Medulla oblongata (tissue), 1 donor: ENCODE measurements around the gene CAMSAP1.
A peak's percentile ranks its signal among the peaks of the same experiment; 100 is the strongest.

ENCODE experiments used
- DNase-seq: peaks from one replicate; pipeline ENCODE4 v3.0.0-alpha.2; 2015; ENCODE audit errors: extremely low spot score

CAMSAP1 gene

DNA sequence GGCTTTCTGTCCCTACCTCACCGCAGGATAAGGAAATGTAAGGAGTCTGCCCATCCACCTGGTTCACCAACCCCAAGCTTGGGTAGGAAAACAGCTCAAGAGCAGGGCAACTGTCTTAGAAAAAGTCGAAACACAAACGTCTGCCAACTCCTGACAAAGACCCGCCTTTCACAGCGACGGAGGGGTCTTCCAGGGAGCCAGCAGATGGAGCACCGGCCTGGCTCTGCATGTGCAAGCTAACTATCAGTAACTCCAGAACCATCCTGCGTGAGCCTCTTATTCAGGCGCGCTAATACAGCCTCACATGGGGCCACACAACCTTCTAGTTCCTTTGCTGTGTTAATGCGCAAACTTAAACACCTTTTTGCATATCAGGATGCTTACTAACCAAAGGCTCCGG, 26.9 kb downstream of the CAMSAP1 start:
- DNase-seq: no peak

DNA sequence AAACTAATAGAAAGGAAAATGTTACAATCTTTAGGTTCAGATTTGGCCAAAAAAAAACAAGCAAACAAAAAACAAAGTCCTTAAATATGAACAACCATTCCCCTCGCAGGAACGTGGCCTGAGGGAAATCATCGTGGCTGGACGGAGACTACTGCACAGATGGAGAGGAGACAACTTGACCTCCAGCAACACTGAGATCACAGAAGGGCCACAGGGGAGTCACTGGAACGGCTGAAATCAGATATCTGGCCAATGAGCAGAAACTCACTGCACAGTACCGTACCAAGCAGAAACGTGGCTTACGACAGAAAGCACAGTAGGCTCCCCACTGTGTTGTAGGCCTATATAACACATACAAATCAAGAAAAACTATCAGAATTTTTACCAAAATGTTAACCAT, 27.7 kb downstream of the CAMSAP1 start:
- no peak for DNase-seq

DNA sequence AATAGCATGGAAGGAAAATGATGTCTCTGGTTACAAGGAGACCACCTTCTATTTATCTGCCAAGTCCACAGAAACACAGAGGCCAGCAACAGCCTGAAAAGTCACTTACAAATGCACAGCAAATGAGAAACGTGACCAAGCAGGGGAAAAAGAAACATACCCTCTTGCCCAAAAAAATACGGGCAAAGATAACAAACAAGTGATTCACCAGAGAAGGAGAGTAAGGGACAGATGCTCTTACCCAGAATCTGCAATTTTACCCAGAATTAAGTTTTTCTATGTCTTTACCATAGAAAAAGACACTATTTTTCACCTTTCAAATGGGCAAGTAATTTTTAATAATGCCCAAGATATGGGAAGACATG, 28.1 kb downstream of the CAMSAP1 start:
- DNase-seq: no peak

DNA sequence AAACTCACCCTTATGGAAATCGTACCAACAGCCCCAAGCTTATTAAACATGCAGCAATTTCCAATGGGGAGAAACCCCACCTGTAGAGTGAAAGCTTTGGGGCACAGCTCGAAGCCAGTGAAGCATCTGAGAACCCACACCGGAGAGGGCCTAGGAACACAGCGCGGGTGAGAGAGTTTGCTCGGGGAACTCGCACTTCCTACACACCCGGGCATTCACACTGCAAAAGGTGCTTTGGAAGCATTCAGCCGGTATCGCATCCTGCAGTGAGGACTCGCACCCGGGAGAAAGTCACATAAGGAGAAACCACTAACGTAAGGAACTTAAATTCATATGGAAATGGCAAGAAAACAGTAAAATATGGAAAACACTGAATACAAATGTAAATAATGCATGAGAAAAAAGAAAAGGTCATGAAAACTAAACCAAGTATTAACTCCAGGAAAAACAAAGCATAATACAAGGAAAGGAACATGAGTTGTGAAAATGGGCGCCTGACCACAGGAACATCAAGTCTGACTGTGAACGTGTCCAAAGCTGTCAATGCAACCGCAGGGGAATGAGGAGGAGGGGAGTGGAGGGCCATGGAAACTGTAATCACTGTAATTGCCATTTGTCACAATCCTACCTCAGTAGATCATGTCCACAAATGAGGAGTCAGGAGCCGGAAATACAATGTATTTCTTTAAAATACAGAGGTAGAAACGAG, 28.7 kb downstream of the CAMSAP1 start:
- DNase-seq: no peak

DNA sequence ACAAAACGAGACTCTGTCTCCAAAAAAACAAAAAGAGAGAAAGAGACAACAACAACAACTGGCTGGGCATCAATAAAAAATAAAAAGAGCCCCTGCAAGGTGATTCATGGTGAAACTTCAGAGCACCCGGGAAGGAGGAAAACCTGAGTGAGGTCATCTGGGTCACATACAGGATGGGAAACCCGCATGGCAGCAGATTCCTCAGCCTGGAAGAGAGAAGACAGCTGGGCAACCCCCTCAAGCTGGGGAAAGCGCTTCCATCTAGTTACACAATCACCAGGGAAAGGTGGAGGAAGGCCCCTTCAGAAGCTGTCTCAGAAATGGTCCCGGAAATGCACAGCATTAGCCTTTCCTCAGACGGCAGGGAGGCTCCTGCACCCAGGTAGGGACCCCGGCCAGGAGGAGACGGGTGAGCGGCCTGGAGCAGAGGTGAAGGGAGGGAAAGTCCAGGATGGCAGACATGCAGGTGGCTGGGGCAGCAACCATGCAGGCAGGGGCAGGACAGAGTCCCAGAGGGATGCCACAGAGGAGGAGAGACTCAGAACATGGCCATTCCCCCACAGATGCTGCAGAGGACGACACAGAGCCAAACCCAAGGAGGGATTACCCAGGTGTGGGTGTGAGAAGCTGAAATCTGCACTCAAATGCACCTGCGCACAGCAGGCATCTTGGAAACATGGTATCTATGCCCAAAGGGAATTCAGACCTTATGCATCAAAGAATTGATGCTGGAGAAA, 29.4 kb downstream of the CAMSAP1 start:
- no peak for DNase-seq

DNA sequence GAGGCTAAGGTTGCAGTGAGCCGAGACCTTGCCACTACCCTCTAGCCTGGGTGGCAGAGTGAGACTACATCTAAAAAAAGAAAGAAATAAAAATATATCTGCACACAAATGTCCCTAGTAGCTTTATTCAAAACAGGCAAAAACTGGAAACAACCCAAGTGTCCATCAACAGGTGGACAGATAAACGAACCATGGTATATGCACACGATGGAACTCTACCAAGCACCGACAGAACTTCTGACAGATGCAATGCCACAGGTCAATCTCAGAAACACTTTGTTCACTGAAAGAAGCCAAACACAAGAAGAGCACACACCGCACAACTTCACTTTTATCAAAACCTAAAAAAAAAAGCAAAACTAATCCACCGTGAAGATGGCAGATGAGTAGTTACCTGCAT, 30.4 kb downstream of the CAMSAP1 start:
- no peak for DNase-seq

DNA sequence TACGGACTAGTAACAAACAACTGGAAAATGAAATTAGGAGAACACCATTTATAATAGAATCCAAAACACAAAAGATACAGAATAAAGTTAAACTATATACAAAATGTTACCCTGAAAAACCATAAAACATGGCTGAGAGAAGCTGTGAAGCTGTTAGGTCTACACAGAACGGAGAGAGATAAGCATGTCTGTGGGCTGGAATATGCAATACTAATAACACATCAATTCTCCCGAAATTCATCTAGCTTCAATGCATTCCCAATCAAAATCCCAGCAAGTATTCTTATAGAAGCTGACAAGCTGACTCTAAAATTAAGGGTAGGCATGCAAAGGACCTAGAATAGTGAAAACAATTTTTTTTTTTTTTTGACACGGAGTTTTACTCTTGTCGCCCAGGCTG, 32.5 kb downstream of the CAMSAP1 start:
- DNase-seq: no peak

DNA sequence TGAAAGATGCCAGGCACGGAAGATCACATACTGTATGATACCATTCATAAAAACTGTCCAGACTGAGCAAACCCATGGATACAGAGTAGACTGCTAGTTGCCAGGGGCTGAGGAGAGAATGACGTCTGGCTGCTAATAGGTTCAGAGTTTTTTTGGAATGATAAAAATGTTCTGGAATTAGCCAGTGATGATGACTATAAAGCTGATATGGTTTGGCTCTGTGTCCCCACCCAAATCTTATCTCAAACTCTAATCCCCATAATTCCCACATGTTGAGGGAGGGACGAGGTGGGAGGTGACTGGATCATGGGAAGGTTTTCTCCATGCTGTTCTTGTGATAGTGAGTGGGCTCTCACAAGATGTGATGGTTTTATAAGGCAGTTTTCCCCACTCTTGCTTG, 37.4 kb downstream of the CAMSAP1 start:
- DNase-seq: no peak

DNA sequence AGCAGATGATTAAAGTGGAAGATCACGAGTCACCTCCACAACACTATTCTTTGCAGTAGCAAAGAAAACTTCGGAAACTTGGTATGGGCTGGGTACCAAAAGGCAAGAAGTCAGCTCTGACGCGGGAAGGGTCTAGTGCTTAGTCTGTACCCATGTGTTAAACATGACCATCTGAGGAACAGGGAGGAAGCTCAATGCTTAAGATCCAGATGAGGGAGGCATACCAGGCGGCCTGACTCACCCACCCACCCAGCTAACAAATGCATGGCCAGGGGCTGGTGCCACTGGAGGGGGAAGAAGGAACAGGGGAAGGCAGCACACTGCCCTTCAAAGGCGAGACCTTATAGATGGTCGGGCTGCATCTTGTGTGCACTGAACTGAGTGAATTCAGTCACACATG, 41.8 kb downstream of the CAMSAP1 start:
- no peak for DNase-seq

DNA sequence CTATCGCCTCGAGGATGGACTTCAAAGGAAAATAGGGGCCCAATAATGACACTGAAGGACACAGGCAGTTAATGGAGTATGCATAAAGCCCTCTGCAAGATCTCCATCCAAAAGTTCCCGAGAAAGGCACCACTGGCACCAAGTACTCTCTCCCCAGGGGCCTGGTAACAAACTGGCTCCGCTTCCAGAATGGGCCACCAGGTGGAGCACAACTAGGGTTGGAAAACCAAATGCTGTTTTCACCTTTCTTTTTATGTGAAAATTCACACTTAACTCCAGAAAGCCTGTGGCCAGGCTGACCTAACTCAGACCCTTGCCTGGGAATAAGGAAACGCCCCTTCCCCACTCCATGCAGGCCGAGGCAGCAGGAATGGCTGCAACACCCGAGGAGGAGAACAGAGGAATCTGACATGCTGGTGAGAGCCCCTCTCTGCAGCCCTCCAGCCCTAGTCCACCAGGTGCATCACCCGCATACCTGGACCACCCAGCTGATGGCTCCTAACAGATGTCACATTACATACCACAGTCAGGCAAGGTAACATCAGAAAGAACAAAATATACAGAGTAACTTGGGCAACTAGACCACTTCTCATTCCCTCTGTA, 42.8 kb downstream of the CAMSAP1 start:
- DNase-seq: peak; percentile 72

DNA sequence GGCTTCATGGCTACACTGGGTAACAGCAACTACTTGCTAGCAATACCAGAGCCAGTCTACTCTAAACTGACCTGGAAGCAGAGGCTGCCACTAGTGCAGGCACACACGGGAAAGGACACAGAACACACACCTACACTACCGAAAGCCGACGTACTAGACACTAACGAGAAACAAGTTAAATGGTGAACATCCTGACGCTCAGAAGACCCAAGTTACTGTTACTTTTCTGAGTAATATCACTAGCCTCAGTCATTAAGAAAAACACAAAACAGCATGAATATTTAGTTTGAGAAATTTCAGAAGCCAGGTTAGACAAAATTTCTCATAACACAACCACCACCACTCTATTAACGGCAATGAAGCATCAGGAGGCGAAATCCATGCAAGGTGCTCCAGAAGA, 44.5 kb downstream of the CAMSAP1 start:
- DNase-seq: no peak

DNA sequence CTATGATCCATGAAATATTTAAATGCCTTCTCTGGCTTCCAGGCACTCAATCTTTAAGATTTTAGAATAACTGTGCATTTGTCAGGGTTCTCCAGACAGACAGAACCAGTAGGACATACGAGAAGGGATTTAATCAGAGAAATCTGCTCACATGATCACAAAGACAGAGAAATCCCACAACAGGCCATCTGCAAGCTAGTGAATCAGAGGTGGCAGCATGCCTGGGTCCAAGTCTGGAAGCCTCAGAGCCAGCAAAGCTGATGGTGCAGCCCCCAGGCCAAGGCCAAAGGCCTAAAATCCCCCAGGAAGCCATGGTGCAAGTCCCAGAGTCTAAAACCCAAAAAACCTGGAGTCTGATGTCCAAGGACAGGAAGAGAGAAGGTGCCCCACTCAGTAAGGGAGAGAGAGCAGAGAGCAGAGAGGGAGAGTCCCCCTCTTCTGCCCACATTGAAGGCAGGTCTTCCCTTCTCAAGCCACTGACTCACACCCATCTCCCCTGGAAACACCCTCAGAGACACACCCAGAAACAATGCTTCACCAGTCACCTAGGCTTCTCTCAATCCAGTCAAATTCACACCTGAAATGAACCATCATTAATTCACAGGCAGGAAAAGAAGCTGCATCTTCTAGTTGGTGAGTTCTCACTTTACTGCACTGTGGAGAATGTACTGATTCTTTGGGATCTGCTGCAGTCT, 48.7 kb downstream of the CAMSAP1 start:
- no peak for DNase-seq

DNA sequence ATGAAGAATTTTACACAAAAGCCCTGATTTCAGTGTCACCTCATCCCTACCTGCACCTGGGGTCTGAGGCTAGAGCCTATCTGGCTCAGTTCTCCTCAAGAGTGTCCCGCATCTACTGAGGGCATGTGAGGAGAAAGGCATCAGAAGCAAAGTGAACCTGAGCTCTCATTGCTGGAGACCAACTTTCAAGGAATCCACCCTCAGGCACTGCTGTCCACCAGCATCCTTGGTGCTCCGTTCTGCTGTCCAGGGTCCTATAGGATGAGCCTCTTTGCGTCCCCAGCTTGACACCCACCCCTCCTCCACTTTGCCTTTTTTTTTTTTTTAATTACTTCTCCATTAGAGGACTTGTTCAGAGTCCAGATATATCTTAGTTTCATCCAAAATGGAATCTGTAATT, 49.5 kb downstream of the CAMSAP1 start:
- no peak for DNase-seq

DNA sequence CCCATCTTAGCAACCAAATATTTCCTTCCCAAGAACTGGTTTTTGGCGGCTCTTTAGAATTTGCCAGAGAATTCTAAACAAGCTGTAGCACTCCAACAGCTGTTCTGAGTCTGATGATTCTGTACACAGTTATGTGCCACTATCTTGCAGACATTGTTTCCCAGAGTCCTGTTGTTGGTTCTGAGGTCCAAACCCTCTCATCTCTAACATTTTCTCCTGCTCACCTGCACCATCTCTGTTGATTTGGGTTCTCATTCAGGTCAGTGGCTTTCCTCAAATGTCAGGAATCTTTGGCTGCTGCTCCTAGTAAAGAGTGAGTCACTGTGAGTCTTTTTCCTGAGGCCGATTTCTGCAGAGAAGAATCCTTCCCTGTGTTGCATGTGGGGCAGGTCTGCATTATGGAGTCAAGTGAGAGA, 50.0 kb downstream of the CAMSAP1 start:
- no peak for DNase-seq

DNA sequence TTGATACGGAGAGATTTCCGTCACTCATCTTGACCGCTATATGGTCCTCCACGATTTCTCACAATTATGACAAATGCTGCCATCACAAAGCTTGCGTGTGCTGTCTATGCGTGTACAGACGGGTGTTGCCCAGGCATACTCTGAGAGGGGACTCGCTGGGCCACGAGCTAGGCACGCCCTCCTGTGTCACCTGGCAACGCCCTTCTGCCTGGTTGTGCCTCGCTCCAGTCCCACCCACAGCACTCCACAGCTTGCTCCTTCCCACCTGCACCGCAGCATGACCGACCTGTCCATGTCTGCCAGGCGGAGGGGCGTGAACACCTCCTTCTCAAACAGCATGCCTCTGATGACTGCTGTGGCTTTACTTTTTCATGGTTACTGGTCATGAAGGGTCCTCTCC, 55.6 kb downstream of the CAMSAP1 start:
- no peak for DNase-seq

DNA sequence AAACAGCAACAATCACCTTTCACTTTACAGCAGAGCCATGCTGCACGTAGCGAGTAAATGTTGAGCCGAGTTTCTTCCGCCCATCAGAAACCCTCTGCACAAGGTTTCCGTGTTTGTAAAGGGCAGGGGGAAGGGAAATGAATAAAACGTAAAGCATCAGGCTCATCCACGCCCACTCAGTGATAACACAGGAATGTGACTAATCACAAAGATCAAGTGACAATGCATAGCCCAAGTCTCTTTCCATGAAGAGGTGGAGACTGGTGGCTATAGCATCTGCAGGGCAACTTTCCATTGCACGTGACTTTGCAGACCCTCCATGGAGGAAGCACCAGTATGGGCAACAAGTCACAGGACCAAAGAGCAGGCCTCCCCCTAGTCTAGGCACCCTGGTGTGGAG, 56.6 kb downstream of the CAMSAP1 start:
- no peak for DNase-seq

DNA sequence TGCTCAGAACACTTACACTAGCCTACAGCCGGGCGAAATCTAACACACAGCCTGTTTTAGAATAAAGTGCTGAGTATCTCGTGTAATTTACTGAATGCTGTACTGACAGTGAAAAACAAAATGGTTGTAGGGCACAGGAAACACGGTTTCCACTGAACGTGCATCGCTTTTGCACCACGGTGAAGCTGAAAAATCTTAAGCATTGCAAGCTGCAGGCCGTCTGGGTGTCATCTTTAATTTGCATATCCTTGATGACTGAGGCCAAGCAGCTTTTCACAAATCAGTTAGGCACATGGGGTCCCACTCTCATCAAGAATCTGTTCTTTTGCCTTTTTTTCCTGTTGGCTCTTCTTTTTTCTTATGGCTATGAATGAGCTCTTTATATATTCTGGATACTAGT, 58.2 kb downstream of the CAMSAP1 start:
- no peak for DNase-seq

DNA sequence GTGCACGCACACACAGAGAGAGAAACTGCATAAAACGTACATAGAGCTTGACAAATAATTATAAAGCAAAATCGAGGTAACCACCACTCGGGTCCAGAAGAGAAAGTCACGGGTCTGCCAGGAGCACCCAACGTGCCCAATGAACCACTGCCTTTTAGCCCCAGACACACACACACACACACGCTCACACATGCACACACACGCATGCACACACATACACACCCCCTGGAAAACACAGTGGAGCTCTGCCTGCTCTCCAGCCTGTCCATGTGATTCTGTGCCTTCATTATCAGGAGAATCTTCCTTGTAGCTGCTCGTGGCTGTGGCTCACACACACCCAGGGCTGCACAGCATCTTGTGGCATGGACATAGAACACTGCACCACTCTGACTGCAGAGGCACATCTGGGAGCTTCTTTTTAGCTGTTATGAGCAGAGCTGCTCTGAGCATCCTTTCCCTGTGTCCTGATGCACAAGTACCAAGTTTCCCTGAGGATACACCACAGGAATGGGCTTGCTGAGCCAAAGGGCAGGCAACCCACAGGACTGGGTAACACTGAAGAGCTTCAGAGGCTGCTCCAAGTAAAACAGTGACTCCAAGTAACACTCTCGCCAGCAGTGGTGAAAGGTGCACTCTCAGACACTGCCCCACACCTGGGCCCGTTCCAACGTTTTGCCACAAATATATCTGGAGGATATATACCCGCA, 58.9 kb downstream of the CAMSAP1 start:
- DNase-seq: no peak

DNA sequence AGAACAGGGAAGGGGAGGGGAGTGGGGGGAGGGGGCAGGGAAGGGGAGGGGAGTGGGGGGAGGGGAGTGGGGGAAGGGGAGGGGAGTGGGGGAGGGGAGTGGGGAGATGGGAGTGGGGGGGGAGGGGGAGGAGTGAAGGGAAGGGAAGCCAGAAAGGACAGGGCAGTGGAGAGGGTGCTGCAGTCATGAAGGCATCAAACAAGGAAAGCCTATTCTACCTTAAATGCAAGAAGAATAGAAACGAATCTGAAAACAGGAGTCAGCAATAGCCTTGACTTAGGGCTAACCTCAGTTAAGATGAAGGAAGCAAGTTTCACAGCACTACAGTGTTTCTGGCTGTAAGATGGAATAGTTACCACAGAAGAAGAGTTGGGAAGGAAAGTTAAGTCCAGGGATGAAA, 59.5 kb downstream of the CAMSAP1 start:
- no peak for DNase-seq

DNA sequence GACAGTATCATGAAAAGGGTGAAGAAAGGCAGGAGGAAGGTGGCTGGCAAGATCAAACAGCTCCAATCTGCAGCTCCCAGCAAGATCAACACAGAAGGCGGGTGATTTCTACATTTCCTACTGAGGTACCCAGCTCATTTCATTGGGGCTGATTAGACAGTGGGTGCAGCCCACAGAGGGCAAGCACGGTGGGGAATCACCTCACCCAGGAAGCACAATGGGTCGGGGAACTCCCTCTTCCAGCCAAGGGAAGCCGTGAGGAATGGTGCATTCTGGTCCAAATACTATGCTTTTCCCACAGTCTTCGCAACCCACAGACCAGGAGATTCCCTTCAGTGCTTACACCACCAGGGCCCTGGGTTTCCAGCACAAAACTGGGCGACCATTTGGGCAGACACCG, 66.8 kb downstream of the CAMSAP1 start:
- DNase-seq: no peak

DNA sequence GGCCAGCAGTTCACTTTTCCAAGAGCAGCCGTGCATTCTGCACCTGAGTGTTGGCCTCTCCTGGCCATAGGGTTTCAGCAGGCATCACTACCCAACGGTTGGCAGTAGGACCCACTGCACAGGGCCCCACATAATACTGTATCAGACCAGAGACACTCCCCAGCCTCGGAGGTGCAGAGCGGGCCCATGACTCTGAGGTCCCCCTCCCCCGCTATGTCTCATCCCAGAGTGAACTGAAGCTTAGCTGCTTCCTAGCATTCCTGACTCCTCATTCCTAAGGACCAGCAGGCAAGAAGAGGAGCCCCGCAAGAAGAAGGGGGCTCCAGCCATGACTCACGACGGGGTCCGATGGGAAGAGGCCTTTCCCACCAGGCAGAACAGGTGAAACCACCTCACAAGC, 67.2 kb downstream of the CAMSAP1 start:
- DNase-seq: no peak

DNA sequence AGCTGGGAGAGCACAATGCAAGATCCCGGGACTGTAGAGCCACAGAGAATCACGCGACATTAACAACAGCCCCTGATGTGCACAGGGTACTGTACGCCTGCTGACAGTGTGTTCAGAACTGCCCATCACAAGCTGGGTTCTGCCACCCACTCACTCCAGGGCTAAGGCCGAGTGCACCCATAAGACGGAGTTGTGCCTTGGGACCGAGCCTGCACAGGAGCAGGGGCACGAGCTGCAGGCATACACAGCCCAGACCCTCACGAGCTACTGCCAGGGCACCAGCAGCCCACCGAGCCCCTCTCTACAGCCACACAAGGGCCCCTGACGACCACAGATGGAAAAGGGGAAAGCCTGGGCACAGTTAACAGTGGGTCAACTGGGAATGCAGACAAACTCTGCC, 67.8 kb downstream of the CAMSAP1 start:
- DNase-seq: no peak
